GM12878 (cell line): ENCODE measurements around the gene CD207. TPM values are rescaled to one million over a fixed set of nuclear protein-coding genes. Genes with fewer than 3 reads are reported as not detected.

Experiments used
- ATAC-seq: fragments of 200-7000 bp; cut with Tn5 transposase; 3 replicates; pipeline ENCODE4 v1.9.1; 2020; ENCODE audit warnings: mild to moderate bottlenecking, moderate library complexity
- BruUV-seq: library from RNA; stranded (reverse); fragments of 400-500 nt; replicated peaks from 2 replicates; lab custom pipeline; 2021; lab: Mats Ljungman, UMichigan
- CTCF ChIA-PET: fragments of 300-600 bp; sonication (Branson Sonifier 250); formaldehyde crosslinking; extraction: SDS; loops from one replicate; lab custom pipeline; 2021; ENCODE audit warnings: inconsistent platforms; lab: Yijun Ruan, JAX
- POLR2A ChIA-PET: fragments of 350-600 bp; formaldehyde crosslinking; extraction: SDS; loops from one replicate; lab custom pipeline; 2021; ENCODE audit warnings: inconsistent platforms; lab: Charles Lee
- RAD21 ChIA-PET: fragments of 300-600 bp; sonication (Branson Sonifier 250); formaldehyde crosslinking; loops from one replicate; lab custom pipeline; 2023; ENCODE audit warnings: antibody characterized with exemption; ENCODE audit not compliant: unreplicated experiment; lab: Charles Lee
- SMC1A ChIA-PET: fragments of 300-600 bp; sonication (Branson Sonifier 250); formaldehyde crosslinking; loops from one replicate; lab custom pipeline; 2023; ENCODE audit not compliant: unreplicated experiment, uncharacterized antibody; lab: Charles Lee
- DNase-seq: peaks from one replicate; pipeline ENCODE4 v3.0.0-alpha.2; 2011; ENCODE audit warnings: low read depth, low spot score
- FAIRE-seq: peaks from 3 replicates; lab custom pipeline; 2011; peaks lifted over from hg19 to GRCh38; lab: Jason Lieb, UNC
- H2AFZ ChIP-seq: 2 replicates; pipeline ENCODE4 v1.6.0; 2011; ENCODE audit warnings: low read depth, low read length, control low read depth; ENCODE audit not compliant: control insufficient read depth
- H3K27ac ChIP-seq: 2 replicates; pipeline ENCODE4 v1.5.1; 2011; ENCODE audit warnings: control low read depth; ENCODE audit not compliant: control insufficient read depth, insufficient read depth
- H3K27me3 ChIP-seq, 2 experiments: replicated peaks in 1 of 2; 2 replicates each; pipeline versions ENCODE4 v1.6.0 to v1.6.1; 2011; ENCODE audit warnings: low read length in 1 of 2; ENCODE audit not compliant: control insufficient read depth in 2 of 2, insufficient read depth in 2 of 2
- H3K36me3 ChIP-seq, 2 experiments: 2 replicates each; pipeline ENCODE4 v1.5.1; 2011; ENCODE audit warnings: low read length in 1 of 2; ENCODE audit not compliant: control insufficient read depth in 2 of 2, insufficient read depth in 2 of 2
- H3K4me1 ChIP-seq: 2 replicates; pipeline ENCODE4 v1.6.1; 2011; ENCODE audit warnings: mild to moderate bottlenecking, low read length, moderate library complexity, mixed read lengths; ENCODE audit not compliant: control insufficient read depth, insufficient read depth
- H3K4me2 ChIP-seq: 2 replicates; pipeline ENCODE4 v1.6.0; 2011; ENCODE audit warnings: control low read depth; ENCODE audit not compliant: control insufficient read depth, insufficient read depth
- H3K4me3 ChIP-seq: fragments of 200-600 bp; sonication (generic); 2 replicates; pipeline ENCODE4 v1.5.1; 2016
- H3K79me2 ChIP-seq: 2 replicates; pipeline ENCODE4 v1.6.0; 2011; ENCODE audit warnings: low read length; ENCODE audit not compliant: control insufficient read depth, insufficient read depth
- H3K9ac ChIP-seq: 2 replicates; pipeline ENCODE4 v1.8.0; 2011; ENCODE audit warnings: low read length, control low read depth, mixed read lengths; ENCODE audit not compliant: control insufficient read depth, insufficient read depth
- H3K9me3 ChIP-seq: replicated peaks from 3 replicates; pipeline ENCODE4 v1.5.1; 2011; ENCODE audit warnings: mild to moderate bottlenecking, low read length; ENCODE audit not compliant: control insufficient read depth, insufficient read depth
- H4K20me1 ChIP-seq: 2 replicates; pipeline ENCODE4 v1.6.0; 2011; ENCODE audit not compliant: control insufficient read depth, insufficient read depth
- BACH1 ChIP-seq: fragments of 450-650 bp; IDR thresholded peaks from 2 replicates; pipeline ENCODE4 v1.6.1; 2017; ENCODE audit warnings: mild to moderate bottlenecking, borderline replicate concordance
- CBX3 ChIP-seq: fragments of 200-600 bp; sonication (generic); IDR thresholded peaks from 2 replicates; pipeline ENCODE4 v1.6.1; 2016; ENCODE audit warnings: low read depth, borderline replicate concordance
- FOXK2 ChIP-seq: fragments of 450-650 bp; IDR thresholded peaks from 2 replicates; pipeline ENCODE4 v1.6.1; 2017; ENCODE audit warnings: mild to moderate bottlenecking, moderate library complexity
- FOXM1 ChIP-seq: IDR thresholded peaks from 2 replicates; pipeline ENCODE4 v1.6.1; 2012; ENCODE audit warnings: low read depth, mild to moderate bottlenecking, inconsistent platforms, low read length, moderate library complexity
- IRF3 ChIP-seq: fragments of 450-650 bp; IDR thresholded peaks from 2 replicates; pipeline ENCODE4 v1.6.1; 2014; ENCODE audit warnings: mild to moderate bottlenecking
- MAX ChIP-seq: IDR thresholded peaks from 2 replicates; pipeline ENCODE4 v1.6.1; 2012; ENCODE audit warnings: low read depth, low read length, improper control_type of control experiment
- NFXL1 ChIP-seq: fragments of 450-650 bp; IDR thresholded peaks from 2 replicates; pipeline ENCODE4 v1.6.1; 2017; ENCODE audit warnings: antibody characterized with exemption, mild to moderate bottlenecking, borderline replicate concordance
- POLR2A ChIP-seq: IDR thresholded peaks from 2 replicates; pipeline ENCODE4 v1.6.1; 2011; ENCODE audit warnings: low read depth, mild to moderate bottlenecking, low read length
- POLR2AphosphoS2 ChIP-seq: IDR thresholded peaks from 2 replicates; pipeline ENCODE4 v1.6.1; 2011; ENCODE audit warnings: low read depth, mild to moderate bottlenecking, low read length, improper control_type of control experiment, moderate library complexity
- SMAD1 ChIP-seq: fragments of 450-650 bp; IDR thresholded peaks from 2 replicates; pipeline ENCODE4 v1.6.1; 2018; ENCODE audit warnings: mild to moderate bottlenecking, low read depth; ENCODE audit not compliant: partially characterized antibody
- ZNF592 ChIP-seq: fragments of 450-650 bp; IDR thresholded peaks from 2 replicates; pipeline ENCODE4 v1.6.1; 2017; ENCODE audit warnings: mild to moderate bottlenecking, moderate library complexity
- WGBS: methylation state at CpG from one replicate; pipeline ENCODE4 v1.1.6; 2016; ENCODE audit warnings: low lambda C conversion rate; ENCODE audit not compliant: insufficient replicate concordance, insufficient coverage; ENCODE audit errors: missing lambda C conversion rate; 5-methylcytosine and 5-hydroxymethylcytosine counted together
- in situ Hi-C: fragments of 300-500 bp; cut with MboI; formaldehyde crosslinking; loops from 9 replicates; pipeline ENCODE4 v1.14.3; 2018; ENCODE audit warnings: mixed read lengths
- intact Hi-C: fragments of 100-400 bp; cut with micrococcal nuclease; formaldehyde crosslinking; loops from one replicate; pipeline ENCODE4 v1.14.2; 2022; ENCODE audit not compliant: unreplicated experiment
- polyA plus RNA-seq, 11 experiments: library from polyadenylated mRNA; depleted of rRNA in 4 of 11; unstranded in 6 of 11; stranded (reverse) in 5 of 11; fragments of >200 nt; fragmentation: Nextera tagmentation in 4 of 11; fragmentation: Illumina TruSeq in 1 of 11; extraction: Ambion mirVana in 4 of 11; extraction: Trizol in 1 of 11; gene quantifications; 1 replicate in 1 of 11; 2 replicates in 10 of 11; pipeline versions ENCODE4 v1.2.1 to v1.2.3, GENCODE V29; 2011 to 2016; ENCODE audit warnings: inconsistent platforms in 2 of 11, missing spikeins in 2 of 11, low read depth in 1 of 11
- total RNA-seq, 4 experiments: library from RNA; depleted of rRNA in 3 of 4; stranded (reverse); fragments of >200 nt in 3 of 4; fragmentation: Illumina TruSeq in 1 of 4; extraction: Trizol in 1 of 4; gene quantifications; 2 replicates each; pipeline versions ENCODE4 v1.2.1 to v1.2.3, GENCODE V29; 2013 to 2021
- TF ChIP-seq, protein P1 (sequence below): fragments of 450-650 bp; IDR thresholded peaks from 2 replicates; pipeline ENCODE4 v1.6.1; 2017; ENCODE audit warnings: mild to moderate bottlenecking, moderate library complexity

CD207 gene
- total and polyA plus RNA-seq, 10 of the 15 experiments (the other 5 are each of a cell fraction or from before 2014, with no cell fraction given) = not detected

DNA sequence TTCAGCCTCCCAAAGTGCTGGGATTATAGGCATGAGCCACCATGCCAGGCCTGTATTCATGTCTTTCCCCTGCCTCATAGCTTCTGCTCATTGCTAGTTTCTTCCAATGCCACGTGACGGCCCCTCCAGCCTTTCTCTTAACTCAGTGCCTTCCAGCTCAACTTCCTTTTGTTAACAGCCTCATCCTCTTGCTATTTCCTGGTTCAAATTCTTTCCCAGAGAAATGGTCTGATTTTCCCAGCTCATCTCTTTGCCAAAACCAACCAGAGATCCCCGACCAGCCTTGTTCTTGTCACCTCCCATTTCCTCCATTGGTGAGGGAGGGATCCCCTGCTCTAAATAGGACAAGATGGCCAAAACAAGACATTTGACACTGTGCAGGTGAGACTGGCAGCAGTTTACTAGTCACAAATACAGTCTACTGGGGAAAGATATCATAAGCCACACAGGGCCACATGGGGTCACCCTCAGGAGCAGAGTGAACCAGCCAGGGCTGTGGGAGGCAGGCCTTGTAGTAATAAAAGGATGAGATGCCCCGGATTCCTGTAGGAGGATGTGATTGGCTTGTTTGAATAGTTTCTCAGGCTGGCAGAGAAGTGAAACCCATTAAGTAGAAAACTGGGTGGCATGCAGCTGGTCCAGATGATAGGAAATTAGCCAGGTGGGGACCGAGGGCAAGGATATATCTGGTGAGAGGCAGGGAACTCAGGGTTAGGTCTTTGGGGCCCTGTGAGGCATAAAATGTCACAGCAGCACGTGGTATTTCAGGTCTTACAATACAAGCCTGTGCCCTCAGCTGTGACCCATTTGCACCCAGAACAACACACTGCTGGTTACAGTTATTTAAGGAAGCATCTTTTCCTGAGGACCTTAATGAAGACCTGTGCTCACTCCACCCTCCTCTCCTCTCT is 6.4 kb downstream of the CD207 start:
- 7% methylated on average over 6 of the region's 6 CpGs for WGBS
- intact Hi-C loops = no loop called here
- no TSS peak for BruUV-seq
- H3K79me2 ChIP-seq = no peaks in the 10 kb centered on the region
- no peak overlapping the region for H3K4me3 ChIP-seq
- no peaks in the 10 kb centered on the region for H3K4me1 ChIP-seq
- no peak overlapping the region for H3K4me2 ChIP-seq
- peaks cover 2 to 5% of the 10 kb centered on the region in 2 experiments for H3K27me3 ChIP-seq
- TF ChIP-seq, protein P1, sequence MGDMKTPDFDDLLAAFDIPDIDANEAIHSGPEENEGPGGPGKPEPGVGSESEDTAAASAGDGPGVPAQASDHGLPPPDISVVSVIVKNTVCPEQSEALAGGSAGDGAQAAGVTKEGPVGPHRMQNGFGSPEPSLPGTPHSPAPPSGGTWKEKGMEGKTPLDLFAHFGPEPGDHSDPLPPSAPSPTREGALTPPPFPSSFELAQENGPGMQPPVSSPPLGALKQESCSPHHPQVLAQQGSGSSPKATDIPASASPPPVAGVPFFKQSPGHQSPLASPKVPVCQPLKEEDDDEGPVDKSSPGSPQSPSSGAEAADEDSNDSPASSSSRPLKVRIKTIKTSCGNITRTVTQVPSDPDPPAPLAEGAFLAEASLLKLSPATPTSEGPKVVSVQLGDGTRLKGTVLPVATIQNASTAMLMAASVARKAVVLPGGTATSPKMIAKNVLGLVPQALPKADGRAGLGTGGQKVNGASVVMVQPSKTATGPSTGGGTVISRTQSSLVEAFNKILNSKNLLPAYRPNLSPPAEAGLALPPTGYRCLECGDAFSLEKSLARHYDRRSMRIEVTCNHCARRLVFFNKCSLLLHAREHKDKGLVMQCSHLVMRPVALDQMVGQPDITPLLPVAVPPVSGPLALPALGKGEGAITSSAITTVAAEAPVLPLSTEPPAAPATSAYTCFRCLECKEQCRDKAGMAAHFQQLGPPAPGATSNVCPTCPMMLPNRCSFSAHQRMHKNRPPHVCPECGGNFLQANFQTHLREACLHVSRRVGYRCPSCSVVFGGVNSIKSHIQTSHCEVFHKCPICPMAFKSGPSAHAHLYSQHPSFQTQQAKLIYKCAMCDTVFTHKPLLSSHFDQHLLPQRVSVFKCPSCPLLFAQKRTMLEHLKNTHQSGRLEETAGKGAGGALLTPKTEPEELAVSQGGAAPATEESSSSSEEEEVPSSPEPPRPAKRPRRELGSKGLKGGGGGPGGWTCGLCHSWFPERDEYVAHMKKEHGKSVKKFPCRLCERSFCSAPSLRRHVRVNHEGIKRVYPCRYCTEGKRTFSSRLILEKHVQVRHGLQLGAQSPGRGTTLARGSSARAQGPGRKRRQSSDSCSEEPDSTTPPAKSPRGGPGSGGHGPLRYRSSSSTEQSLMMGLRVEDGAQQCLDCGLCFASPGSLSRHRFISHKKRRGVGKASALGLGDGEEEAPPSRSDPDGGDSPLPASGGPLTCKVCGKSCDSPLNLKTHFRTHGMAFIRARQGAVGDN = no peak
- TF ChIP-seq BACH1 (no peak), FOXK2 (no peak), ZNF592 (no peak), MAX (no peak), FOXM1 (no peak), NFXL1 (no peak), POLR2A (no peak), CBX3 (no peak), POLR2AphosphoS2 (no peak), SMAD1 (no peak), IRF3 (no peak)
- ATAC-seq = no peak
- H4K20me1 ChIP-seq = no peaks in the 10 kb centered on the region
- no peaks in the 10 kb centered on the region for H3K9me3 ChIP-seq
- H3K9ac ChIP-seq = no peak overlapping the region
- H3K36me3 ChIP-seq = no peaks in the 10 kb centered on the region
- ChIA-PET CTCF (no interaction called here), POLR2A (no interaction called here), SMC1A (no interaction called here), RAD21 (no interaction called here)
- no peak overlapping the region for H2AFZ ChIP-seq
- H3K27ac ChIP-seq = no peak overlapping the region
- in situ Hi-C loops = no loop called here
- DNase-seq = no peak
- FAIRE-seq = no peak
